Measurements from ENCODE around the gene CALHM5.
"Not testable (repeated sequence)": the region's sequence is repeated elsewhere in the genome, so short reads cannot be mapped to it uniquely, and the experiment has no call there.

The CALHM5 gene

DNA sequence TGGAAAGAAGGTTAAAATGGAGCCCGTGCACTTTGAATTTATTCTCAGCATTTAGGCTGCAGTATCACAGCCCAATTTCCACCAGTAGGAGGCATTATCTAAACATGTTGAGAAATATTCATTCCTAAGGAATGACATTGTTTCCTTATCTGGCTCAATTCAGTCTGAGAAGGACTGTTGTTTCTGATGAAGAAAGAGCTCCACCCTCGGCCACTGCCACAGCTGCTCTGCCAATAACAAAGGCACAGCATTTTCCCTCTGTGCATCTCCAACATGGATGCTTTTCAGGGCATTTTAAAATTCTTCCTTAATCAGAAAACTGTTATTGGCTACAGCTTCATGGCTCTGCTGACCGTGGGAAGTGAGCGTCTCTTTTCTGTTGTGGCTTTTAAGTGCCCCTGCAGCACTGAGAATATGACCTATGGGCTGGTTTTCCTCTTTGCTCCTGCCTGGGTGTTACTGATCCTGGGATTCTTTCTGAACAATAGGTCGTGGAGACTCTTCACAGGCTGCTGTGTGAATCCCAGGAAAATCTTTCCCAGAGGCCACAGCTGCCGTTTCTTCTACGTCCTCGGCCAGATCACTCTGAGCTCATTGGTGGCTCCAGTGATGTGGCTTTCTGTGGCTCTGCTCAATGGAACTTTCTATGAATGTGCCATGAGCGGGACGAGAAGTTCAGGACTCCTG lies at the start of gene CALHM5:
TSS of gene CALHM5 (plus strand) at position 216 of the 687 bp plus-strand sequence. CDS start at position 274, 58 bp downstream.
- DNase-seq (ENCODE audit: low read depth, low spot score): peak; percentile 73

DNA sequence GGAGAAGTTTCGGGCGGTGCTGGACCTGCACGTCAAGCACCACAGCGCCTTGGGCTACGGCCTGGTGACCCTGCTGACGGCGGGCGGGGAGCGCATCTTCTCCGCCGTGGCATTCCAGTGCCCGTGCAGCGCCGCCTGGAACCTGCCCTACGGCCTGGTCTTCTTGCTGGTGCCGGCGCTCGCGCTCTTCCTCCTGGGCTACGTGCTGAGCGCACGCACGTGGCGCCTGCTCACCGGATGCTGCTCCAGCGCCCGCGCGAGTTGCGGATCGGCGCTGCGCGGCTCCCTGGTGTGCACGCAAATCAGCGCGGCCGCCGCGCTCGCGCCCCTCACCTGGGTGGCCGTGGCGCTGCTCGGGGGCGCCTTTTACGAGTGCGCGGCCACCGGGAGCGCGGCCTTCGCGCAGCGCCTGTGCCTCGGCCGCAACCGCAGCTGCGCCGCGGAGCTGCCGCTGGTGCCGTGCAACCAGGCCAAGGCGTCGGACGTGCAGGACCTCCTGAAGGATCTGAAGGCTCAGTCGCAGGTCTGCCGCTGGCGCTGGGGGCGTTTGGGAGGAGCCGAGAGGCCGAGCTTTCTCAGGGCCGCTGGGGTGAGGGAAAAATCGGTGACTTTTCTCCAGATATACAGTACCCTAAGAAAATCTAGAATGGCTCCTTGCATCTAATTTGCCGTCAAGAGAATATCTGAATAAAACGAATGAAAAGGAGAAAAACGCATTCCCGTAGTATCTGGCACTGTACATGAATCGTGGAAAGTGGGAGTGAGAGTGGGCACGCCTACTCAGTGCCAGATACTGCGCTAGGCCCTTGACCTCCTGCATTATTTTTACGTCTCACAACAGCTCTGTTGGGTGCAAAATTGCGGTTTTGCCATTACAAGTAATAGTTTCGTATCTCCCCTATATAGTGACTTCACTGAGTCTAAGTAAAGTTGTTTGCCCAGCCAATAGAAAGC lies 49.2 kb upstream of the CALHM5 start:
- DNase-seq (ENCODE audit: low read depth, low spot score): no peak

- no peak for DNase-seq (ENCODE audit: low read depth, low spot score)
Observed at GRCh38 chr6:116463301-116463700, 48.1 kb upstream of the CALHM5 start.

GRCh38 chr6:116465246-116465645 lies 46.2 kb upstream of the CALHM5 start:
- no peak for DNase-seq (ENCODE audit: low read depth, low spot score)

- no peak for DNase-seq (ENCODE audit: low read depth, low spot score)
Observed at GRCh38 chr6:116467096-116467495, 44.3 kb upstream of the CALHM5 start.

DNA sequence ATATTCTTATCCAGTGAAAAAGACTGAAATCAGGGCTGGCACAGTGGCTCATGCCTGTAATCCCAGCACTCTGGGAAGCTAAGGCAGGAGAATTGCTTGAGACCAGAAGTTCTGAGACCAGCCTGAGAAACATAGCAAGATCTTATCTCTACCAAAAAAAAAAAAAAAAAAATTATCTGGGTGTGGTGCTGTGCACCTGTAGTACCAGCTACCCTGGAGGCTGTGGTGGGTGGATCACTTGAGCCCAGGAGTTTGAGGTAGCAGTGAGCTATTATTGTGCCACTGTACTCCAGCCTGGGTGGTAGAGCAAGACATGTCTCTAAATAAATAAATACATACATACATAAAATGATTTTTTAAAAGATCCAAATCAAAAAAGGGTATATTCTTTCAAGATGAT lies 43.9 kb upstream of the CALHM5 start:
- DNase-seq (ENCODE audit: low read depth, low spot score): no peak

DNA sequence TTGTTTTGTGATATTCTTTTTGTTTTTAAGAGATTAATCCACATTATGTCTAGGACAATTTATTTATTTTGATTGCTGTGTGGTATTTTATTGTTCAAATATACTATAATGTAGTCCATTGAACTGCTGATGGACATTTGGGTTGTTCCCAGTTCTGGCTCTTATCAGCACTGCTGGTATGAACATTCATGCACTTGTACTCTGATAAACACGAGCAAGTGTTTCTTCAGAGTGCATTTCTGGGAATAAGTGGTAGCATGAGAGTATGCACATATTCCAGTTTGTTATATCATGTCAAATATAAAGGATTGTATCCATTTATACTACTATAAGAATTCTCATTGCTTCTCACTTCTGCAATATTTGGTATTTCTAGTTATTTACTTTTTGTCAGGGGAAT lies 43.1 kb upstream of the CALHM5 start:
- no peak for DNase-seq (ENCODE audit: low read depth, low spot score)

DNA sequence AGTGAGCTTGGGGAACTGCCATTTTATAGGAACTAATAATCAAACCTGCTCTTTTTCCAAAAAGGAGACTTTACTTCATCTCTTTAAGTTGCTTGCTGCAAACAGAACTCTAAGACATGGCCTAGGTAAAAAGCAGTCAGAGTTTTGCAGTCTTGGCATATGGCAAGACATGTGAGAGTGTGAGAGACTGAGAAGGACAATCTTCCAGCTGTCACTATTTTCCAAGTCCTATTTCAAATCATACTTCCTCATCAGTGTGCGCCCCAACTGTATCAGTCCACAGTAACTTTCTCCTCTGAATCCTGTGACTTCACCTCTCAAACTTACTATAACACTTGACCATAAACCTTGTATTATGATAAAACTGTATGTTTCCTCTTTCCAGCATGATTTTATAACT lies 39.9 kb upstream of the CALHM5 start:
- no peak for DNase-seq (ENCODE audit: low read depth, low spot score)

- DNase-seq (ENCODE audit: low read depth, low spot score): no peak
Observed at GRCh38 chr6:116472706-116473105, 38.7 kb upstream of the CALHM5 start.

DNA sequence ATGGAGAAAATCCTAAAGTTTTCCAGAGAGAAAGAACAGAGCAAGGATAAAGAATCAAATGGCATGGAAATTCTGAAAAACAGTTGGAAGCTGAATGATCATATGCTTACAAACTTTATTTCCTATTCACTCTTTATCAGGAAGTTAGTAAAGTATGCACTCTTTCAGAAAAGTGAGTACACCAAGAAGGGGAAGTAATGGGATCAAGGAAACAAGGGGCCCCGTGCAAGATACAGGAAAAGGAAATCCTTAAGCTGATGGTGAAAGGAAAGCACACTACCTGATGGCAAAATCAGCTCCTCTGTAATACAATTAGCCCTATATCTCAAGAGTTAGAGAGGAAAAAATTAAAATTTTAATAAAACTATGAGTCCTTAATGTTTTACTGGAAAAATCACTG lies 36.3 kb upstream of the CALHM5 start:
- DNase-seq (ENCODE audit: low read depth, low spot score): no peak

DNA sequence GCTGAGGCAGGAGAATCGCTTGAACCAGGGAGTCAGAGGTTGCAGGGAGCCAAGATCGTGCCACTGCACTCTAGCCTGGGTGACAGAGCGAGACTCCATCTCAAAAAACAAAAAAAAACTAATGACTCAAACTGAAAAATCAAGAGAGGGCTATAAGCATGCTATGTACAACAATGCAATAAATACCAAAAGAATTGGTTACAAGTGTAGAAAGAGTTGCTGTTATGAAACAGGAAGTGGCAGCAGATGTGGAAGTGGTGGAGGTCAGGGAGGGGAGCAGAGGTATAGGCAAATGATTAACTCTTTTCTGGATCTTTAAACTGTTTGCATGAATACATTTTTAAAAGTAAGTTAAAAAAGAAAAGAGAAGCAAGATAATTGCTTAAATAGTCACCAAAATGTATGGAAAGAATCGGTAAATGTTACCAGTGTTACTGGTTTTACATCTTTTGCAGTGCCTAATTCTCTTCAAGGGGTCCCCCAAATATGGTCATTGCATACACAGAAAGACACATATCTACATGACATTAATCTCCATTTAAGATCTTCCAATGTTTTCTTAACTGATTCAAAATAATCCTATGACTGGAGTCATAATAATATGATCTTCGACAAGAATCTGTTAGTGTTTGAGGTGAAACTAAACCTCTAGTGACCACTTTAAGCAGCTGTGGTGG lies 35.3 kb upstream of the CALHM5 start:
- no peak for DNase-seq (ENCODE audit: low read depth, low spot score)

DNA sequence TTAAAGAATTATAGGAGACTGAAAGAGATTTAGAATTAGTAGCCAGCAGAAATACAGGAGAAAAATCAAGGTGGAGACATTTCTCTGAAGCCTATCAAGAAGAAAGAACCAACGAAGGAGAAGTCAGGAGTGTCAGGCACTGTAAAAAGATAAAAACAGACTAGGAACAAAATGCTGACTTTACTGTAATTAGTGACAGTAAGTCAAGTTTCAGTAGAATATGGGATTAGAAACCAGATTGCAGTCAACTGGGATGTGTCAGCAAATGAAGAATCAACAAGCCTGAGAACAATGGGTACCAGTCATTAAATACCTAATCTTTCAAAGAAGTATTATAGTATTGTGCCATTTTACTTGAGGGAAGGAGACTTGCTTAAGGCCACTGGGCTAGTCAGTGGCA lies 28.7 kb upstream of the CALHM5 start:
- DNase-seq (ENCODE audit: low read depth, low spot score): no peak

- no peak for DNase-seq (ENCODE audit: low read depth, low spot score)
Observed at GRCh38 chr6:116483616-116484015, 27.8 kb upstream of the CALHM5 start.

- DNase-seq (ENCODE audit: low read depth, low spot score): no peak
Observed at GRCh38 chr6:116485559-116486184, 25.8 kb upstream of the CALHM5 start.

- no peak for DNase-seq (ENCODE audit: low read depth, low spot score)
Observed at GRCh38 chr6:116491610-116492330, 19.7 kb upstream of the CALHM5 start.

DNA sequence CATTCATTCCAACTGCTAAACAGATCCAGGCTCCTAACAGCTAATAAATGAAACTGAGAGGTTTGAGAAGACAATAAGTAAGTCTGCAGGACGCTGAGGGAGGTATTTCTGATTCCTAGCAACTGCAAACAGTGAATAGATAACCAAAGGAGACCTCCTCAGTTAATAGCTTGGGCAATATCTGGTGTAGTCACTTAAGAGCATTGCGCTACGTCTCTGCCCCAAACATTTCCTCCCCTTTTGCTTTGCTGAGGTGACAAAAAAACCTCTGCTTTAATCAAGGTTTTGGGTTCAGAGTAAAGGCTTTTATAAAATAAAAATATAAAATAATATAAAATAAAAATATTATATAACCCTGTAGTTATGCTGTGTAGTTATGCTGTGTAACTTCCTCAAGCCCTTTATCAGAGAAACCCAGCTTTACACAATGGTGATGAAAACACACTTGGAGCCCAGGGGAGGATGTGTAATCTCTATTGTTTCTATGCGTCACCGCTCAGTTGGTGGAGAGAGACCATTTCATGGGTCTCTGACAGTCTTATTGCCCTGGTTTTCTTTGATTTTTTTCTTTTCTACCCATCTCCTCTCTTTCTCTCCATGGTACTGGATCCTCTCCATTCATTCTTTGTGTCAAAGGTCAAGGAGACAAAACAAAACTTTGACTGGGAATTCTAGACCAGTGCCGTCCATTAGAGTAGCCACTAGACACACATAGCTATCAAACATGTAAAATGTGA lies 18.9 kb upstream of the CALHM5 start:
- DNase-seq (ENCODE audit: low read depth, low spot score): no peak

DNA sequence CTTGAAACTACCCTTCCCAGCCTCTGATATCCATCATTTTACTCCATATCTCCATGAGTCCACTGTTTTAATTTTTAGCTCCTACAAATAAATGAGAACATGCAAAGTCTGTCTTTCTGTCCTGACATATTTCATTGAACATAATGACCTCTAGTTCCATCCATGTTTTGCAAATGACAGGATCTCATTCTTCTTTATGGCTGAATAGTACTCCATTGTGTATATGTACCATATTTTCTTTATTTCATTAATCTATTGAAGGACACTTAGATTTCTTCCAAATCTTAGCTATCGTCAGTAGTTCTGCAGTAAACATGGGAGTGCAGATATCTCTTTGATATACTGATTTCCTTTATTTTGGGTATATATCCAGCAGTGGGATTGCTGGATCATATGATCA lies 16.3 kb upstream of the CALHM5 start:
- not testable (repeated sequence) for DNase-seq (ENCODE audit: low read depth, low spot score)

DNA sequence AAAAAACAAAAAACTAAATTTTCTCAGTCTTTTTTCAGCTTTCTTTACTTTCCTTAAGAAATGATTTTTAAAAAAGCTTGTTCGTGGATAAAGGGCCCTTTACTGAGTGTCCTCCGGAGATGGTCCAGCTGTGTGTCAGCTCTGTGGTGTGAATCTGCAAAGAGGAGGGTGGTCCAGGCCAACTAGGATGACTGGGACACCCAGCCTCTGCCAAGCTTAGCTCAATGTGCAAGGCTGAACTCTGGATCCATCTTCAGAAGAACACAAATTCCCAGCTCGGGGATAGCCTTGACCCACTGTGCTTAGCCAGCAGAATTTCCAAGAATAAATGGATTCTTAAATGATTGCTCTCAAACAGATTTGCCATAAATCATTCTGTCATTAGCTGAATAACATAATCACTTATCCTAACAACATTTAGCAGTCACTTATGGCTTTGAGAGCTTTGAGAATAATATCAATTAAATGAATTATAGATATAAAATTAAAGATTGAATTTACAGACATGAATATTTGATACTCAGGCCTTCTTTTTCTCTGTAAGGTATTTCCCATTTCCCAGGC lies 14.2 kb upstream of the CALHM5 start:
- no peak for DNase-seq (ENCODE audit: low read depth, low spot score)

GRCh38 chr6:116500969-116501433 lies 10.4 kb upstream of the CALHM5 start:
- no peak for DNase-seq (ENCODE audit: low read depth, low spot score)

GRCh38 chr6:116507324-116507723 lies 4.1 kb upstream of the CALHM5 start:
- no peak for DNase-seq (ENCODE audit: low read depth, low spot score)
